ENCODE measurements around the gene DNAJB6. TPM values are rescaled to one million over a fixed set of nuclear protein-coding genes. Genes with fewer than 3 reads are reported as not detected.

Gene DNAJB6
- total RNA-seq, 1 experiment from 2014 or later = 288 TPM

- peak; percentile 82 for TF ChIP-seq FOXK1 (CRISPR knock-in tag; IDR thresholded peaks at IDR 0.05)
- TF ChIP-seq JAZF1 (CRISPR knock-in tag; IDR thresholded peaks at IDR 0.05) = peak; percentile 63; the same call in 1 of the 2 replicates
- TF ChIP-seq ZNF423 (CRISPR knock-in tag; IDR thresholded peaks at IDR 0.05) = 0 out of 2 replicates have a peak, but pooled peaks have one; percentile 4
- peak; percentile 32; the same call in 1 of the 2 replicates for TF ChIP-seq MAX (CRISPR knock-in tag; IDR thresholded peaks at IDR 0.05)
- TF ChIP-seq IRF1 (CRISPR knock-in tag; IDR thresholded peaks at IDR 0.05) = peak; percentile 82
- TF ChIP-seq ARID4B (CRISPR knock-in tag; IDR thresholded peaks at IDR 0.05; ENCODE audit: borderline replicate concordance) = peak; percentile 77; the same call in 1 of the 2 replicates
- TF ChIP-seq SMAD3 (CRISPR knock-in tag; IDR thresholded peaks at IDR 0.05; ENCODE audit: borderline replicate concordance) = peak; percentile 57; the same call in 1 of the 2 replicates
- peak; percentile 61; the same call in 1 of the 2 replicates for TF ChIP-seq ZNF416 (CRISPR knock-in tag; IDR thresholded peaks at IDR 0.05)
- TF ChIP-seq FOXP4 (CRISPR knock-in tag; IDR thresholded peaks at IDR 0.05) = peak; percentile 96
- TF ChIP-seq NFE2L1 (CRISPR knock-in tag; IDR thresholded peaks at IDR 0.05) = peak; percentile 10; the same call in 1 of the 2 replicates
- no peak for TF ChIP-seq IRF2 (CRISPR knock-in tag; IDR thresholded peaks at IDR 0.05; ENCODE audit: borderline replicate concordance, low read depth)
- TF ChIP-seq ZBTB43 (CRISPR knock-in tag; IDR thresholded peaks at IDR 0.05) = no peak
- peak; percentile 100 for TF ChIP-seq ZMAT4 (CRISPR knock-in tag; IDR thresholded peaks at IDR 0.05)
- TF ChIP-seq CBFB (CRISPR knock-in tag; IDR thresholded peaks at IDR 0.05; ENCODE audit: low read depth) = peak; percentile 83; the same call in 1 of the 2 replicates
- TF ChIP-seq GTF2I (CRISPR knock-in tag; conservative IDR thresholded peaks at IDR 0.05) = no peak
- TF ChIP-seq ZSCAN18 (CRISPR knock-in tag; IDR thresholded peaks at IDR 0.05) = 0 out of 2 replicates have a peak, but pooled peaks have one; percentile 15
- peak; percentile 84; the same call in 1 of the 2 replicates for TF ChIP-seq TP53 (CRISPR knock-in tag; IDR thresholded peaks at IDR 0.05)
- TF ChIP-seq ZBTB21 (CRISPR knock-in tag; IDR thresholded peaks at IDR 0.05; ENCODE audit: borderline replicate concordance) = no peak
- no peak for TF ChIP-seq ZNF512 (CRISPR knock-in tag; IDR thresholded peaks at IDR 0.05; ENCODE audit: borderline replicate concordance)
- 0 out of 2 replicates have a peak, but pooled peaks have one; percentile 51 for TF ChIP-seq ZNF281 (CRISPR knock-in tag; IDR thresholded peaks at IDR 0.05)
- no peak for TF ChIP-seq TCF7 (CRISPR knock-in tag; IDR thresholded peaks at IDR 0.05; ENCODE audit: low read depth)
- no peak for TF ChIP-seq FOXP1 (CRISPR knock-in tag; IDR thresholded peaks at IDR 0.05; ENCODE audit: borderline replicate concordance)
Measured at GRCh38 chr7:157309988-157310668, 26.7 kb upstream of the DNAJB6 start (continued).

Data from WTC11 (cell line).